GM10248 (cell line): Measurements from ENCODE around the gene BCKDK.

Experiments
- CTCF ChIA-PET: fragments of 300-600 bp; sonication (Branson Sonifier 250); formaldehyde crosslinking; extraction: SDS; loops from one replicate; lab custom pipeline; 2021; ENCODE audit warnings: antibody characterized with exemption; lab: Yijun Ruan, JAX
- POLR2A ChIA-PET: fragments of 350-650 bp; sonication (Branson Sonifier 250); formaldehyde crosslinking; extraction: SDS; loops from one replicate; lab custom pipeline; 2020; ENCODE audit warnings: antibody characterized with exemption; lab: Yijun Ruan, JAX
- DNase-seq: peaks from one replicate; pipeline ENCODE4 v3.0.0; 2012; ENCODE audit errors: extremely low spot score
- CTCF ChIP-seq: IDR thresholded peaks from 2 replicates; pipeline ENCODE4 v1.5.1; 2012; ENCODE audit warnings: mild to moderate bottlenecking, low read depth; ENCODE audit errors: extremely low read depth, missing control alignments, control extremely low read depth

The BCKDK gene

GRCh38 chr16:31085873-31086628 is 22.1 kb upstream of the BCKDK start:
- CTCF ChIA-PET, result interaction anchor here (1.2 kb wide), 1 partner anchor 8 kb away, joined by 3 read pairs; no protein-coding TSS in a partner anchor
- no peak for TF ChIP-seq CTCF
- POLR2A ChIA-PET, result interaction anchor here (0.5 to 1.7 kb wide), 4 partner anchors 12 to 95 kb away, joined by 3 to 4 read pairs (median 4); partner anchors contain the start of genes ZNF646 and ZNF668
- DNase-seq, result no peak

GRCh38 chr16:31086629-31086906 is 21.6 kb upstream of the BCKDK start:
- DNase-seq, result no peak
- TF ChIP-seq CTCF, result no peak
- ChIA-PET CTCF (interaction anchor here (1.2 kb wide), 1 partner anchor 9 kb away, joined by 3 read pairs; no protein-coding TSS in a partner anchor), POLR2A (interaction anchor here (1.7 kb wide), 1 partner anchor 13 kb away, joined by 4 read pairs; the partner anchor contains the start of genes ZNF646 and ZNF668)

- POLR2A ChIA-PET, result interaction anchor here (1.7 kb wide), 1 partner anchor 14 kb away, joined by 4 read pairs; the partner anchor contains the start of genes ZNF646 and ZNF668
- CTCF ChIA-PET, result no interaction called here
- DNase-seq, result no peak
- TF ChIP-seq CTCF, result no peak
Observed at GRCh38 chr16:31087481-31087880, 20.7 kb upstream of the BCKDK start.

- no peak for DNase-seq
- ChIA-PET CTCF (no interaction called here), POLR2A (no interaction called here)
- no peak for TF ChIP-seq CTCF
Observed at GRCh38 chr16:31087971-31088370, 20.2 kb upstream of the BCKDK start.

- DNase-seq, result no peak
- TF ChIP-seq CTCF, result no peak
- ChIA-PET CTCF (no interaction called here), POLR2A (no interaction called here)
Observed at GRCh38 chr16:31088459-31089183, 19.6 kb upstream of the BCKDK start, which contains the start of gene PRSS53. PRSS53 (minus strand) TSS chr16:31088943; CDS start chr16:31088809, 134 bp downstream.

- no peak for TF ChIP-seq CTCF
- ChIA-PET POLR2A (no interaction called here), CTCF (interaction anchor here (0.8 kb wide), 1 partner anchor 353 kb away, joined by 3 read pairs; the partner anchor contains the start of gene ZNF843)
- DNase-seq, result no peak
Observed at GRCh38 chr16:31089199-31089598, 19.0 kb upstream of the BCKDK start.
